Body of pancreas (tissue), 4 donors: ENCODE results near the gene GALNT9.

Experiments
- CTCF ChIP-seq, 7 experiments: fragments of 450-650 bp in 4 of 7; fragments of 200-600 bp in 3 of 7; sonication (generic) in 3 of 7; IDR thresholded peaks; one replicate each; pipeline ENCODE4 v1.5.1; 2016 to 2019; ENCODE audit warnings: antibody characterized with exemption in 7 of 7
- POLR2A ChIP-seq, 3 donors: fragments of 450-650 bp; IDR thresholded peaks; one replicate each; pipeline ENCODE4 v1.6.1; 2016; ENCODE audit warnings: antibody characterized with exemption in 3 of 3, mild to moderate bottlenecking in 2 of 3

GRCh38 chr12:132152411-132152821 is 177.0 kb downstream of the GALNT9 start:
- TF ChIP-seq CTCF (IDR thresholded peaks at IDR 0.05) (no peak), POLR2A (IDR thresholded peaks at IDR 0.05) (no peak)
